ENCODE data around the gene ADTRP.

ADTRP gene

GRCh38 chr6:11814819-11815218 is 36.2 kb upstream of the ADTRP start:
- Histone ChIP-seq H3K9ac (no peak overlapping the region), H3K79me2 (ENCODE audit: insufficient read depth, low read depth) (no peaks in the 10 kb centered on the region), H3K36me3 (ENCODE audit: insufficient read depth) (no peaks in the 10 kb centered on the region), H3K4me3 (IDR thresholded peaks at IDR 0.05; ENCODE audit: insufficient read depth, low read depth, low read length) (no peak overlapping the region), H3K4me1 (ENCODE audit: low read depth, poor library complexity, severe bottlenecking) (peaks cover 16% of the 10 kb centered on the region), H2AFZ (ENCODE audit: low read depth) (no peak overlapping the region), H3K27me3 (ENCODE audit: insufficient read depth, low read depth) (no peaks in the 10 kb centered on the region), H3K27ac (no peak overlapping the region), H3K4me2 (no peak overlapping the region), H4K20me1 (ENCODE audit: insufficient read depth) (no peaks in the 10 kb centered on the region)
- TF ChIP-seq CTCF (conservative IDR thresholded peaks at IDR 0.05; ENCODE audit: low read depth, low read length) = no peak

DNA sequence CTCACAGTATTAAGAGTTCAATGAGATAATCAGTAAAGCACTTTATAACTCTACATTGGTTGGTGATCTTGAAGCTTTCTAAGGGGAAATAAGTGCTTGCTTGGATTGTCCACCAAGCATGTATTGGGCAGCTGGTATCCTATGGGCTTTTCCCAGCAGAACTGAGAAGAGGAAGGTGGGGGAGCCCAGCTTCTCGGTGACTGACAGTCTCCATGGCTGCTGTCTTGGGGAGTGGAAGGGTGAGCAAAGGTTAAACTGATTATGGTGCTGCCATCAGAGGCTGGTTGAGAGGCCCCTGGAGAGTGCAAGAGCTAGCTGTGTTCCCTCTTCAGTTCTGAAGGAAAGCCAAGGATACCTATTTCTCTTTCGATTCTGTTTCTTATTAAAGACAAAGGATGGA is 35.5 kb upstream of the ADTRP start:
- Histone ChIP-seq H3K4me2 (no peak overlapping the region), H3K9ac (no peak overlapping the region), H2AFZ (ENCODE audit: low read depth) (no peak overlapping the region), H3K36me3 (ENCODE audit: insufficient read depth) (no peaks in the 10 kb centered on the region), H3K4me3 (IDR thresholded peaks at IDR 0.05; ENCODE audit: insufficient read depth, low read depth, low read length) (no peak overlapping the region), H3K79me2 (ENCODE audit: insufficient read depth, low read depth) (no peaks in the 10 kb centered on the region), H4K20me1 (ENCODE audit: insufficient read depth) (no peaks in the 10 kb centered on the region), H3K27me3 (ENCODE audit: insufficient read depth, low read depth) (no peaks in the 10 kb centered on the region), H3K4me1 (ENCODE audit: low read depth, poor library complexity, severe bottlenecking) (peaks cover 12% of the 10 kb centered on the region), H3K27ac (no peak overlapping the region)
- TF ChIP-seq CTCF (conservative IDR thresholded peaks at IDR 0.05; ENCODE audit: low read depth, low read length) = no peak

GRCh38 chr6:11813606-11814005 is 35.0 kb upstream of the ADTRP start:
- no peak overlapping the region for H3K9ac ChIP-seq
- no peak overlapping the region for H3K4me3 ChIP-seq (IDR thresholded peaks at IDR 0.05; ENCODE audit: insufficient read depth, low read depth, low read length)
- H3K27me3 ChIP-seq (ENCODE audit: insufficient read depth, low read depth) = no peaks in the 10 kb centered on the region
- no peaks in the 10 kb centered on the region for H3K36me3 ChIP-seq (ENCODE audit: insufficient read depth)
- H3K4me2 ChIP-seq = no peak overlapping the region
- no peak overlapping the region for H2AFZ ChIP-seq (ENCODE audit: low read depth)
- TF ChIP-seq CTCF (conservative IDR thresholded peaks at IDR 0.05; ENCODE audit: low read depth, low read length) = no peak
- H4K20me1 ChIP-seq (ENCODE audit: insufficient read depth) = no peaks in the 10 kb centered on the region
- no peak overlapping the region for H3K27ac ChIP-seq
- H3K79me2 ChIP-seq (ENCODE audit: insufficient read depth, low read depth) = no peaks in the 10 kb centered on the region
- peaks cover 12% of the 10 kb centered on the region for H3K4me1 ChIP-seq (ENCODE audit: low read depth, poor library complexity, severe bottlenecking)

- no peak overlapping the region for H3K4me3 ChIP-seq (IDR thresholded peaks at IDR 0.05; ENCODE audit: insufficient read depth, low read depth, low read length)
- H4K20me1 ChIP-seq (ENCODE audit: insufficient read depth) = no peaks in the 10 kb centered on the region
- no peak overlapping the region for H3K27ac ChIP-seq
- H2AFZ ChIP-seq (ENCODE audit: low read depth) = no peak overlapping the region
- H3K4me2 ChIP-seq = no peak overlapping the region; the same call in 1 of the 2 replicates
- H3K36me3 ChIP-seq (ENCODE audit: insufficient read depth) = no peaks in the 10 kb centered on the region
- H3K4me1 ChIP-seq (ENCODE audit: low read depth, poor library complexity, severe bottlenecking) = peaks cover 12% of the 10 kb centered on the region
- no peaks in the 10 kb centered on the region for H3K79me2 ChIP-seq (ENCODE audit: insufficient read depth, low read depth)
- no peak overlapping the region for H3K9ac ChIP-seq
- no peak for TF ChIP-seq CTCF (conservative IDR thresholded peaks at IDR 0.05; ENCODE audit: low read depth, low read length)
- H3K27me3 ChIP-seq (ENCODE audit: insufficient read depth, low read depth) = no peaks in the 10 kb centered on the region
Observed at GRCh38 chr6:11812951-11813350, 34.3 kb upstream of the ADTRP start.

All from KMS-11 (cell line).